Measurements from ENCODE around the gene GAK. TPM values are rescaled to one million over a fixed set of nuclear protein-coding genes. Genes with fewer than 3 reads are reported as not detected.

GAK gene
- total and polyA plus RNA-seq, 7 donors, result 40.8 to 494 (median 124) TPM

DNA sequence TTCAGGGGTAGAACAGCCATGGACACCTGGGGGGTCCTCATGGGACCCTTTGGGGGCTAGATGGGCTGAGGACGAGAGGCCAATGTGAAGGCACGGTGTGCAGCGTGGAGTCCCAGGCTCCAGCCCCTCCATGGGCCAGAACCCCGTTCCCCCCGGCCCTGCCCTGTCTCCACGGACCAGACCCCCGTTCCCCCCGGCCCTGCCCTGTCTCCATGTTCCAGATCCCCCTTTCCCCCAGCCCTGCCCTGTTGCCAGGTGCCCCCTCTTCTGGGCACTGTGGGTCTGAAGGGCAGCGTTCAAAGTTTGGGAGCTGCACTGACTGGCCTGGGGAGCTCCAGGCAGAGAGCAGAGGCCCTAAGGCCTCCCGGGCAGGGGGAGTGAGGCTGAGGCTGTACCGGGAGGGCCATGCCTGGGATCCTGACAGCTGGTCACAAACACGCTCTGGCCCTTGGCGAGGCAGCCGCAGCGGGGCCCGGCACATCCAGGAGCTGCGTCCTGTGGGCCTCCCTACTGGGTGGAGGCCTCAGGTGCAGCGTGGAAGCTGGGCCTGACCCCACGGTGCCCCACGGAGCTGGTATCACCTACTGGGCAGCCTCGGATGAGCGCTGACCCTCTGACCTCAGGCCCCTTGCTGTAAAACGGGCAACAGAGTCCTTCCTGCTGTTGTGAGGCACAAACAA lies 32.4 kb upstream of the GAK start:
- peaks cover 0 to 12% (median 11%) of the 10 kb centered on the region in 4 donors for H3K4me1 ChIP-seq
- peaks cover 0 to 30% (median 5%) of the 10 kb centered on the region in 4 donors for H3K36me3 ChIP-seq
- H3K4me3 ChIP-seq, result no peak overlapping the region
- 91 to 94% methylated on average over 23 of the region's 23 CpGs for WGBS, 2 donors
- H3K27me3 ChIP-seq, result peaks cover 0 to 17% (median 16%) of the 10 kb centered on the region in 3 donors
- H3K9me3 ChIP-seq, result no peaks in the 10 kb centered on the region
- TF ChIP-seq POLR2A (IDR thresholded peaks at IDR 0.05) (no peak), CTCF (IDR thresholded peaks at IDR 0.05) (no peak), EP300 (IDR thresholded peaks at IDR 0.05) (no peak)
- DNase-seq, result no peak
- H3K27ac ChIP-seq, result no peak overlapping the region
- intact Hi-C loops (cut with DNase I), result no loop called here

- peaks cover 0 to 13% (median 12%) of the 10 kb centered on the region in 3 donors for H3K27me3 ChIP-seq
- H3K27ac ChIP-seq, result no peak overlapping the region
- TF ChIP-seq CTCF (IDR thresholded peaks at IDR 0.05), result no peak
- TF ChIP-seq POLR2A (IDR thresholded peaks at IDR 0.05), result no peak
- TF ChIP-seq POLR2AphosphoS5 (IDR thresholded peaks at IDR 0.05), result no peak
- TF ChIP-seq EP300 (IDR thresholded peaks at IDR 0.05), result no peak
- 77 to 93% methylated on average over 39 of the region's 39 CpGs for WGBS, 2 donors
- H3K9me3 ChIP-seq, result no peaks in the 10 kb centered on the region
- intact Hi-C loops (cut with DNase I), result no loop called here
- H3K4me3 ChIP-seq, result no peak overlapping the region
- DNase-seq, result no peak
- peaks cover 0 to 12% (median 11%) of the 10 kb centered on the region in 4 donors for H3K4me1 ChIP-seq
- H3K36me3 ChIP-seq, result peaks cover 0 to 31% (median 5%) of the 10 kb centered on the region in 4 donors
These were observed 31.4 kb upstream of the GAK start for GRCh38 chr4:963276-964225.

GRCh38 chr4:962231-963208 lies 30.4 kb upstream of the GAK start:
- peaks cover 0 to 40% (median 11%) of the 10 kb centered on the region in 4 donors for H3K36me3 ChIP-seq
- no peak overlapping the region for H3K4me3 ChIP-seq
- WGBS, 2 donors, result 65 to 93% methylated on average over 54 of the region's 54 CpGs
- peak; percentile 62 for DNase-seq
- H3K27me3 ChIP-seq, result peaks cover 0 to 3% (median 1%) of the 10 kb centered on the region in 3 donors
- intact Hi-C loops (cut with DNase I), result no loop called here
- H3K4me1 ChIP-seq, result peaks cover 0 to 2% (median 2%) of the 10 kb centered on the region in 4 donors
- H3K27ac ChIP-seq, result no peak overlapping the region
- no peaks in the 10 kb centered on the region for H3K9me3 ChIP-seq
- TF ChIP-seq EP300 (IDR thresholded peaks at IDR 0.05), result no peak
- TF ChIP-seq CTCF (IDR thresholded peaks at IDR 0.05), result no peak
- TF ChIP-seq POLR2AphosphoS5 (IDR thresholded peaks at IDR 0.05), result no peak
